Colon (tissue), 2 donors: ENCODE results near the gene STX8.
"Not testable (repeated sequence)": the region's sequence is repeated elsewhere in the genome, so short reads cannot be mapped to it uniquely, and the experiment has no call there.

Experiments used
- FAIRE-seq: peaks from 2 replicates; lab custom pipeline; 2012; peaks lifted over from hg19 to GRCh38; lab: Jason Lieb, UNC
- donor health status: control.
- donor health status: control.

The STX8 gene

DNA sequence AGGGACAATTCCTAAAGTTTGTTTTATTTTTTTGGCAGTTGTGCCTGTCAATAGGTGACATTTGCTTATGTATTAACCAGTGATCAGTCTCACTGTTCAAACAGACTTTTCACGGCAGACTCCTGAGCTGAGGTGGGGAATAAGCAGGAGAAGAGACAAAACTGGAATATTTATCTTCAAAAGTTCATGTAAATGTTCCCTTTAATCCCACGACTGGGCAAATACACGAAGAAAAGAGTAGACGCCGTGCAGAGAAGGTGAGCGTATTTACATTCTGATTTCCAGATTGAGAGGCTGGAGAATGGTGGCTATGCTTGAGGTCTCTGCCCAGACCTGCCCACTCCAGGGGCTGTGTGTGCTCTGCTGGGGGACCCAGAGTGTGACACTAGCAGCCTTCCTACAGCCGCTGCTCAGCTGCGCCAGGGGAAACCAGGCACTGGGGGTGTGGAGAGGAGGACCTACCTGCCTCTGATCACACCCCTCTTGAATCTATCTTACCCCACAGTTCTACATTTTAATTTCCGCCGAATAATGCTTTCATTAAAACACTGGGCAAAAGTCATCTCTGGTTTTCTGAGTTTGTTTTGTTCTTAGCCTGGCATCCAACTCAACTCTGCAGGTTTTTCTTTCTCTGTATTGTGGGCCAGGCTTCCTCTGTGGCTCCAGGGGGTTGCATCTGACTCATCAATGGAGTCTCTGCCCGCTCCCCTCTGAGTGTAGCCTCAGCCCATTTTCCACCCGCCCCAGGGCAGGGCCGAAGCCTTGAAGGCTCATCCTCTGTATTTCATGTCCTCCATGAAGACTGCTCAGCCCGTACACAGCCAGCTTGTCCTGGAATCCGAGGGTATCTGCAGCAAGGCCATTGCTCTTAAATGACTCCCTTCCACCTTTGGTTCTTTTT lies 317.3 kb downstream of the STX8 start:
- no peak for FAIRE-seq

DNA sequence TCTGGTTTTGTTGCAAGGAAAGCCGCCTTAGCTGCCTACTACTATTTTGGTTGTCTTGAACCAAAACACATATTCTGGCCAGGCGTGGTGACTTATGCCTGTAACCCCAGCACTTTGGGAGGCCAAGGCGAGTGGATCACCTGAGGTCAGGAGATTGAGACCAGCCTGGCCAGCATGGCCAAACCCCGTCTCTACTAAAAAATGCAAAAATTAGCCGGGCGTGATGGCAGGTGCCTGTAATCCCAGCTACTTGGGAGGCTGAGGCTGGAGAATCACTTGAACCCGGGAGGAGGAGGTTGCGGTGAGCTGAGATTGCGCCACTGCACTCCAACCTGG lies 318.0 kb downstream of the STX8 start:
- not testable (repeated sequence) for FAIRE-seq

DNA sequence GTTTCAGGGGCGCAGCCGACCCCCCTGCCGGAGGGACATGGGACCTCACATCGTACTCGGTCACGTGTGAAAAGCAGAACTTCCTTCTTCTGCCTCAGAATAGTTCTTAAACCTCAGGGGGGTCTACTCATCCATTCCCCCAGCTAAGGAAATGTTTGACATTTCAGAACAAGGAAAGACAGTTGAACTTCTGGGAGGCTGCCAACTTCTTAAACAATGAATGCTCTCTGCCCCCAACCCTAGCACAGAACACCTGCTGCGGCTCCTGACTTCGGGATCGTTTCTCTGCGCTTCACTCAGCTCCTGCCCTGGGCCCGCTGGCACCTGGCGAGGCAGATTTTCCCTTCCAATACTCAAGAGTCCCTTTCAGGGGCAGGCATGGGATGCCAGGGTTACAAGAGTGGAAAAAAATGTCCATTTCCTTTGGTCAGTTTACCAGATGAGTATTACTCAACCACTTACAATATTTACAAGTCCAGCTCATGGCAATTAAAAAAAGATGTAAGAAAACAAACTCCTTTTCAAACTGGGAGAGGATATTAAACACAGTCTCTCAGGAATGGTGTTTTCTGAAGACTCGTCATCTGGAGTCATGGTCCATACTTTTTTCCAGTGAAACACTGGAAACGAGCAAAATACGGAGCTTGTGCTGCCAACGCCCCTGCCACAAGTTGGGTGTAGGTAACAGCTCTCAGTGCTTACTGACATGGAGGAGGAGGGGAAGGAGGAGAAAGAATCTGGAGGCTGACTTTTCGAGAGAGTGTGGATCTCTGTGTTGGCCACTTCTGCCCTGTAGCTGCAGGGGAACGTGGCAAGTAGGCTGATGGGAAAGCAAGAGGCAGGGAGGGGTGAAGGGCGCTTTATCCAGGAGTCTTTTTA lies 318.6 kb downstream of the STX8 start:
- FAIRE-seq = no peak

DNA sequence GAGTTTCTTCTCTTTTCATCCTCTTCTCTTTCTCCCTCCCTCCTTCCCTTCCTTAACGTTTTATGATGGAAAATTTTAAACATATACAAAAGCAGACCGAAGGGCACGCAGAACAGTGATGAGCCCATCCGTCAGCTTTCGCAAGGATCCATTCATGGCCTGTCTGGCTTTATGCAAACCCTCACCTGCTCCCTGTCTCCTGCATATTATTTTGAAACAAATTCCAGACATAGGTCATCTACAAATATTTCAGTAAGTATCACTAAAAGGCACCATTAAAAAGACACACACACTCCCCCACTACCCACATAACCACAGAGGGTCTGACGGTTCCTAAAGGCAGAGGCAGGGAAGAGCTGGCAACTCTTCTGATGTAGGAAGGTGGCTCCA lies 319.3 kb downstream of the STX8 start:
- no peak for FAIRE-seq

DNA sequence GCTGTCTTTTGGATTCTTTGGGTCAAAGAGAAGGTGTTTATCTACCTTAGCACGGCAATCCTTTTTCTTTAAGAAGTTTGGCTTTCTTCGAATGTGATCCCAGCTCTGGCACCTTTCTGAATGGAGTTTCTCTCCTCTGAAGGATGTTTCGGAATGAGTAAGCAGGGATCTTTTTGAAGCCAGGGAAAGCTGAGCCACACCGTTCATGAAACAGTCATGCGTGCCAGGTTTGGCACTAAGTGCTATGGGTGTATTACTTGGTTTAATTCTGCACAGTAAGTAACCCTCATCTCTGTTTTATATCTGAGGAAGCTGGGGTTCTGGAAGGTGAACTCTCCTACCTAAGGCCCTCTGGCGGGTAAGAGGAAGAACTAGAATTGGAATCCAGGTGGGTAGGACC lies 319.8 kb downstream of the STX8 start:
- FAIRE-seq = no peak

DNA sequence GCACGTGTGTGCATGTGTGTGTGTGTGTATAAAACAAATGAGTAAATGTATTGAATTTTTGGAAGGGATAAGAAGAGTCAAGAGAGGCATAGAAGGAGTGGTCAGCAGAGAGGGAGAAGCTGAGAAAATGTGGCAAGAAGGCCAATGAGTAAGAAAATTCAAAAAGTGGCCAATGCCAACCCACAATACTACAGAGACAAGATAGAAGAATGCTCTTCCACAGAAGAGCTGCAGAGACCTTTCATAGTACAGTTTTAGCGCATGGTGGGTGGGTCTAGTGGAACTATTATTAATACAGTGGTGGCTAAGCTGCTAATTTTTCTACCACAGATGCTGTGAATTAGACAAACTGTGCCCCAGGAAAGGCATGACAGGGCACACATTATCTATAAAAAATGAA lies 320.8 kb downstream of the STX8 start:
- FAIRE-seq = no peak

DNA sequence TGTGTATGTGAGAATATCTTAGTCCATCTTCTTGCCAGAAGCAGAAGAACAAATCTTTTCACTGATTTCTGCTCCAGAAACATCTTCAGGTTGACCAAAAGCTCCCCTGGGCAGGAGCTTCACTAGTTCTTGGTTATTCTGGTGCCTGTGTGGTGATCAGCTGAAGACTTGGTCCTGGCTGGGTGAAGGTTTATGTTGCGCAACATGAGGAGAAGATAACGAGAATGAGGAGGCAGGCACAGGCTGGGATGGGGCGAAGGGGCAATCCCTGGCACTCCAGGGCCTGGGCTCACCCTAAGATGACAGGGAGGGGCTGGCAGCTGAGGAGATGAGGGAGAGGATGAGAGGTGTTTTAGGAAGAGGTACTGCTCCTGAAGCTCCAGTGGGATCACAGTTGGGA lies 322.3 kb downstream of the STX8 start:
- FAIRE-seq = no peak

DNA sequence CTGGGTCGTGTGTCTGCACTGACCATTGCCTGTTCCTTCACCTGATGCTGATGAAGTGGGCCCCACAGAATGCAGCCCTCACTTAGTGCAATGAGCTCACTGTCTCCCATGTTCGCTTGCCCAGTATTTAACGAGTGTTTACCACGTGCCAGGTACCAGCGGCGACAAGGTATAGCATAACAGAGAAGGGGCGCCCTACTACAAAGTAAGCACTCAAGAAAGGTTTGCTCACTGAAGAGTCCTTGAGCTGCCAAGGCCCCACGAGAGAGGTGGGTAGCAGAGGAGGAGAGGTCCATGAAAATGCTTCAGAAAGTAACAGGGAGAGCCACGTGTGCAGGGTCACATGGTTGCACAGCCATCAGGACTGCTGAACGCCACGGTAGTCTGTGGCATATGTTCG lies 324.3 kb downstream of the STX8 start:
- FAIRE-seq = no peak

DNA sequence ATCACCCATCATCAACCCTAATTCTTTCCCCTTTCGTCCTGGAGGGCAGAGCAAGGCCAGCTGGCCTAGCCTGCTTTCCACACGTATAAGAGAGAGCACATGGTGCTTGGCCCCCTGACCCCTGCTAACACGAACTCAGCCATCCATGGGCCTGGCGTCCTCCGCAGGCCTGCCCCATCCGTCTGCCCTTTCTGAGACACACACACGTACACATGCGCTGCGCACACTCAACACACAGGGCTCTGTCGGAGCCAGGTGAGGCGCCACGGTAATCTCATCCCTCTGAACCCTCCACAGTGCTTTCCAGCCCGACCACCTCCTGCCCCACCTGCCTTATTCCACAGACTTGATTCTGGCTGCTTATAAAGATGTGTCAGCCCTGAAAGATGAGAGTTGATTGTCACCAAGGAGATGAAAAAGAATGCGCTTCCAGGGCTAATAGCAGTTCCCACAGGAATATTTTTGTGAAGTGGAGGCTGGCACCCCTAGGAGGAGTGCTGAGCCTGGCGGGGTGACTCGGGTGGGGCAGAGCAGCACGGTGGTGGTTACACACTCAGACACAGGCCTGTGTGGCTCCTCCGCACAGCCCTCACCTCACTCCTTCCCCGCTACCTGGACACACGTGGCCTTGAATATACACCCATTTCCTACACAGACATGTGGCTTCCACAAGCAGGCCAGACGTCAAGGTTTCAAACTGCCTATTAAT lies 326.2 kb downstream of the STX8 start:
- no peak for FAIRE-seq

DNA sequence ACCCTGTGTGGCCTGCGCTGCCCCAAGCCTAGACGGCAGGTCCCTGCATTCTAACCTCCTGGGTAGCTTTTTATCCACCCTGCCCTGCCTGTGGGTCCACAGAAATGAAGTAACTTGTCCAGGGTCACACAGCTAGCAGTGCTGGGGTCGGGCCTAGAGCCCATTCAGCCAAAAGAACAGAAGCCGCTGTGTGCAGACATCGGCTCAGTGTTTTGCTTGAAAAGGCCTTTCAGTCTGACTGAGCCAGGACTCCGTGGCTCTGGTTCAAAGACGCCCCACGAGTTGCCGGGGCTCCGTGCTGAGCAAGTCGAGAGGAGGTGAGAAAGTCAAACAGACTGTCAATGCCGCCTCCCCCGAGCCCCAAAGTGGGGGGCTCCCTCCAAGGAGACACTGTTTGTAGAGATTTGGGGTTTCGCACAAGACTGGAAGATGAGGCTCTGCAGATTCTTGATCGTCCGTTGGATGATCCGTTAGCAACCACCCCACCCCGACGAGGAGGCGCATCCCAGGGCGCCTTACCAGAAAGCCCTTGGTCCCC lies 328.1 kb downstream of the STX8 start:
- FAIRE-seq = no peak

DNA sequence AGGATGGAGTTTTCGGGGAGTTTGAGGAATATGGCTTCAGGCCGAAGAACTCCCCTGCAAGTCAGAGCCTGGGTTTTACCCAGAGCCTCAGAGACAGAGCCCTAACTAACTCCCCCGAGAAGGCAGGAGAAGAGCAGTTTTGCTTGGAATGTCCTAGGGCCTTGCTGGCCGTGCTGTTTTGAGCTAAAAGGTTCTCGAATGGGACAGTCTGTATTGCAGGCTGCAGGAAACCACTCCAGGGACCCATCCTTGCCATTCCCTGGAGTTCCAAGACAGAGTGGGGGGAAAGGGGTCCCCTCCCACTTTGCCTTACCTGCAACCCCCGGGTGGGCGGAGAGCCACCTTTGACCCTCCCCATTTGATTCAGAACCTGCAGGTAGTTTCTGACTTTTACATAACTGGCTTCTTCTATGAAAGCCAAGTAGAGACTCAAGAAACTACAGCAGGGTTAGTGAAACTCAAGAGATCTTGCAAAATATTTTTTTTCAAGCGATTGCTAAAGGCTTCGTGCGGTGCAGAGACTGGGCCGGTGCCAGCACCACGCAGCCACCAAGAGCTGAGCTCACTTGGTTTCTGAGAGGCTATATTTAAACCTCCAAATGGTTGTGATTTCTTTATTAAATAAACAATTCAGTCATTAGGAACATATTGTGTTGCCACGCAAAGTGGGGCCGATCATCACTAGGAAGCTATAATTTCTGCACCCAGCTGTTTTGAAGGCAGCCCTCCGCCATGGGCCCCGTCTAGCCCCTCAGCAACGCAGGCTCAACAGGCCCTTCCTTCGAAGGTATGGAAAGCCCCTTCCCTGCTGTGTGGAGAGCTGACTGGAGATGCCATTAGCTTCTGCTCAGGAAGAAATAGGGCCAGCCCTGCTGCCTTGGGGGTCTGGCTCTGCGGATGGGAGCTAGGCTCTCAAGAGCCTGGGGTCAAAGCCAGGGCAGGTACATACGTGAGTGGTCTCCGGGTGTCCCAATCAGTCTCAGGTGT lies 331.3 kb downstream of the STX8 start:
- FAIRE-seq = no peak

DNA sequence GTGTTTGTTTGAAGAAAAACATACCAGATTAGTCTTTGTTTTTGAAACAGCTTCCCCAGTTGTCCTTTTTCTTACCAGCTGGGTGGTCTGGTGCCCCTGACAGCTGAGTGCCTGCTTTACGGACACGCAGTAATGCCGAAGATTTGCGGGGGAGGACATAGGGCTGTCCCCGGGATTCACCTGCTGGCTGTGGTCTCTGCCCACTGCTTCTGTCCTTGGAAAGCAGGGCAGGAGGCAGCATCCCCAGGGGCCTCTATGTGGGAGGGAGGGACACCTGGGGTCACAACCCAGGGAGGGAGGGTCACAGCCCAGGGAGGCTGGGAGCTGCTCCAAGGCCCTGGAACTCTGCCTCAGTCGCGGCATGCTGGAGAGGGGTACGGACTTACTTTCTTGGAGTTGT lies 332.6 kb downstream of the STX8 start:
- no peak for FAIRE-seq

DNA sequence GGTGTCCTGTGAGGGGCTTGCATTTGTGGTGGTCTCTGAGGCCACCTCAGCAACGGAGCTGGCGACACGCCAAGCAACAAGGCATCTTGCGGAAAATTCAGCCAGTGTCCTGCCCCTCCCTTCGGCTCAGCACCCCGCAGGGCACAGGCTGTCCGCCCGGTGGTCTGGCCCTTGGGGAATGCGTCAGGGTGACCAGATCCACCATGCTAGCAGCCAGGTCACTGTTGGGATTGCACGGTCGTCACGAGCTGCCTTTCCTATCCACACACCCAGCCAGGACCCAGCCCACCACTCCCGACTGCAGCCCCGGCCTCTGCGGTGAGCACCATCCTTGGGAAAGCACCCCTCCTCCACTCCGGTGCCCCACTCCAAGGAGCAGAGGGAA lies 333.1 kb downstream of the STX8 start:
- FAIRE-seq = no peak

DNA sequence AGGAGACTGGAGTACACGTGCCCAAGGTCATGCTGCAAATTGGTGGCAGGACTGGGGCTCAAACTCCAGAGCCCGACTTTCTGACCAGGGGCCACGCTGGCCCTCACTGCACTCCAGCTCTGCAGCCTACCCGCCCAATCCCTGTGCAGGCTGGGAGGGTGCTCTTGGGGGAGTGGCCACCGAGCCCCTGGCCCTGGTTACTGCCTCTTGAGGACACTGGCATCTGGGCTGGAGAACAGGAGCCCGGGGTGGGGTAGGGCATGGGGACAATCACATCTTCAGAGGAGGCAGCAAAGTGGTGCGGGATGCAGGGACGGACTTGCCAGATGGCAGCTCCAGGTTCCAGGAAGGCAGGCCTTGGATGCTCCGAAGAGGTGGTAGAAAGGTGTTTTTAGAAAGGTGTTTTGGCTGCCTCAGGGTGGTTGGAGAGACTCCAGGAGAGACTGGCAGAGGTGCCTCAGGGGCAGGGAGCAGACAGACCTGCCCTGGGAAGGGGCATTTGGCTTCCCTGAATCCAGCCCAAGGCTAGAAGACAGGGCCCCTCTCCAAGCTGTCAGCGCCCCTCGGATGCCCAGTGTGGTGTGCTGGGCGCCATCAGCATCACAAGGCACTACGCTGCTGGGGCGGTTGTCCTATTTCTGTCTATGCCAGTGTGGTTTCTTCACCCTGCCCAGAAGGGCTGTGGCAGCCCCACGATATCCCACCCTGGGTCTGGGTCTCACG lies 333.7 kb downstream of the STX8 start:
- FAIRE-seq = no peak

DNA sequence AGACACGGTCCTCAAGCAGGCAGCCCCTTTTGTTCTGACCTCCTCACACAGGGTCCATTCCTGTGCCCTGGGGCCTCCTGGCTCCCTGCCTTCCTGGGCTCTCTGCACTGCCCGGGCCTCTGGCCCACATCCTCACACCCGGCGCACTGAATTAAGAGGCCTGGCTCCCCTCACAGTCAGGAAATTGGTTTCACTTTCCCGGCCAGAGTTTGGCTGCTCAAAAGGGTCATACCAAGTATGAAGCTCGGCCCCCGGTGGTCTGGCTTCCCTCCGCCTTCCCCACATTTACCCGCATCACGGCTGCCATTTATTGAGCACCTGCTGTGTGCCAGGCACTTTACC lies 334.3 kb downstream of the STX8 start:
- no peak for FAIRE-seq

DNA sequence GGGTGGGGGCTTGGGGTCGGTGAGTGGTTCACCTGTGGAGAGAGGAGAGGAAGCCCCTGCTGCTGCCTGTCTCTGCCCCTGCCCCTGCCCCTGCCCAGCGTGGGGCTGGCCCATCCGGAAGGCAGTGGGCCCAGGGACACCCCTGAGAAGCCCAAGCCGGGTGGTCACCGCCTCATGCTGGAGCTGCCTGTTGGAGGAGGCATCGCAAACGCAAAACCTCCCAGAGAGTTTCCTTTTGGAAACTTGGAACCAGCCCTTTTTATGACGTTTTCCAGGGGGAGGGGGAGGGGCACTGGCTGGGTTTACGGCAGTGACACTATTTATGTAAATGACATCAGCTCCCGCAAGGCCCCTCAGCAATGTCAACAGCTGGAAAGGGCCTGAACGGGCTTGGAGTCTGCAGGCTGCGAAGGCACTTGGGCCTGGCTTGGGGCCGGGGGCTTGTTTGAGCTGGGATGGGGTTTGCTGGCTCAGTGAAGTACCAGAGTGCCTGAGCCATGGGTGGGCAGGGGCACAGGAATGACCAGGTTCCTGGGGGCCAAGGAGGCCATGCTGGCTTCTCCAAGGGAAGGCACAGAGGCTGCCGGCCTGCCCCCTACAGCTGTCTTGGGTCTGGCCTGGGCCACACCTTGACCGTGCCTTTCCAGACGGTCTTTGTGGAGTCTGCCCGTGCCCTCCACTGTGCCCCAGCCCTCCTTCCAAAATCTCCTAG lies 334.8 kb downstream of the STX8 start:
- no peak for FAIRE-seq

DNA sequence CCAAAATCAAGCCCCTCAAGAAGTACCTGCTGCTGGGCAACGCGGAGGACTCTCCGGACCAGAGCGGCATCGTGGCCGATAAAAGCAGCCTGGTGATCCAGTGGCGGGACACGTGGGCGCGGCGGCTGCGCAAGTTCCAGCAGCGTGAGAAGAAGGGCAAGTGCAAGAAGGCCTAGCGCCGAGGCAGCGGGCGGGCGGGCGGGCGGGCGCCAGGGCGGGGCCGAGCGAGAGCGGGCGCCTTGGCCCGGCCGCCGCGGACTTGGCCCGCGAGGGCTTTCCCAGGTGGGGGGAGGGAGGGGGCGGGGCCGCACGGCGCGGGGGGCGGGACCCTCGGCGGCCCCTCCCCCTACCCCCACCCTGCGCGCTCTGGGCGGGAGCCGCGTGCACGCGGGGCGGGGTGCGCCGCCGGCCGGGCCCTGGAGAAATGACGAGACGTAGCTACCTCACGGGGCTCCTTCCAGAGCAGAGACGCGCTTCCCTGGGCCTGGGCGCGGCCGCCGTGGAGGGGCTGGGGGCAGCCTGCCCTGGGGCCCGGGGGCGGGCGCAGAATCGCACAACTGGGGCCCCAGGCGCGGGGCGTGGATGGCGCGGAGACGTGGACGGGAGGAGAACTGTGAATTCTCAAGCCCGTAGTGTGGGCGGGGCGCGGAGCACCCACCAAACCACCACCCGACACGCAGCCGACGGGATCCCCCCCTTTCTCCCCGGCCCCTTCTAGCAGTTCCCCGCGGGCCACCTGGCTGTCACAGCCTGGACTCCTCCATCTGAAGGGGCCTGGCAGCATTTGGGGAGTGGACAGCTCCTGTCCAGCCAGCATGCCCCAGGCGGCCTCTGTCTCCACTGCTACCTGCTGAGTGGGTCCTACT lies 335.6 kb downstream of the STX8 start:
- FAIRE-seq = no peak

DNA sequence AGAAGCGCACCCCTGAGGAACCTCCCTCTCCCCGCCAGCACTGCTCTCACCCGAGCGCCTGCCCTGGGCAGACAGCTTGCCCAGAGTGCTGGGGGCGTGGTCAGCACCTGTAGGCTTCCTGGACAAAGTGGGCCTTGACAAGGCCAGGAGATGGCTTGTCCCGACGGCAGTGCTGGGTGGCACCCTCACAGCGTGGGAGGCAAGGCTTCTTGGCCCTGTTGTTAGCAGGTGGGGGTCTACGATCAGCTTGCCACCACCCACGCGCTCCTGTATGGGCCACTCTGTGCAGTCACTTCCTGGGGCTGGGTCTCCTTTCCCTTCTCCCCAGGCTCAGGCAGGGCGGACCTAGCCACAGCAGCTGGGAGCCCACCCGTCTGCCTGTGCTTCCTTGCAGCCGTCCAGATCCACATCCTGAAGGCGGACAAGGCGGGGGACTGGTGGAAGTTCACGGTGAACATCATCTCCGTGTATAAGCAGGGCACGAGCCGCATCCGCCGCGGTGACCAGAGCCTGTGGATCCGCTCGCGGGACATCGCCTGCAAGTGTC lies 336.3 kb downstream of the STX8 start:
- no peak for FAIRE-seq
